Measurements from ENCODE around the gene NOS1. TPM values are rescaled to one million over a fixed set of nuclear protein-coding genes. Genes with fewer than 3 reads are reported as not detected.

NOS1 gene
- total RNA-seq, 1 donor from 2014 or later, result 0.21 TPM

- H3K4me1 ChIP-seq, result no peaks in the 10 kb centered on the region
- intact Hi-C loops (cut with DNase I), result no loop called here
- no peaks in the 10 kb centered on the region for H3K27me3 ChIP-seq
- TF ChIP-seq CTCF (IDR thresholded peaks at IDR 0.05), result no peak
- no peak for DNase-seq (ENCODE audit: low spot score in 2 of 2)
- H3K9me3 ChIP-seq, result peaks cover 0 to 9% of the 10 kb centered on the region in 2 donors
- no peak overlapping the region for H3K4me3 ChIP-seq
- peaks cover 53 to 85% of the 10 kb centered on the region in 2 donors for H3K36me3 ChIP-seq
- no peak overlapping the region for H3K27ac ChIP-seq
Measured at GRCh38 chr12:117178301-117178700, 183.1 kb downstream of the NOS1 start.

- intact Hi-C loops (cut with DNase I), result no loop called here
- Histone ChIP-seq H3K4me1 (no peaks in the 10 kb centered on the region), H3K4me3 (no peak overlapping the region), H3K27ac (no peak overlapping the region), H3K27me3 (no peaks in the 10 kb centered on the region), H3K9me3 (no peaks in the 10 kb centered on the region), H3K36me3 (peaks cover 76 to 97% of the 10 kb centered on the region in 2 donors)
- no peak for TF ChIP-seq CTCF (IDR thresholded peaks at IDR 0.05)
- no peak for DNase-seq (ENCODE audit: low spot score in 2 of 2)
Measured at GRCh38 chr12:117172168-117172567, 189.3 kb downstream of the NOS1 start.

- peaks cover 77 to 97% of the 10 kb centered on the region in 2 donors for H3K36me3 ChIP-seq
- no peak overlapping the region for H3K27ac ChIP-seq
Measured at GRCh38 chr12:117171499-117172162, 189.8 kb downstream of the NOS1 start.

GRCh38 chr12:117169548-117169947 lies 191.9 kb downstream of the NOS1 start:
- H3K36me3 ChIP-seq, result peaks cover 77 to 97% of the 10 kb centered on the region in 2 donors

More at GRCh38 chr12:117171499-117172162, 189.8 kb downstream of the NOS1 start:
- no peaks in the 10 kb centered on the region for H3K4me1 ChIP-seq
- no peak for TF ChIP-seq CTCF (IDR thresholded peaks at IDR 0.05)
- no peaks in the 10 kb centered on the region for H3K27me3 ChIP-seq
- intact Hi-C loops (cut with DNase I), result no loop called here
- H3K4me3 ChIP-seq, result no peak overlapping the region
- H3K9me3 ChIP-seq, result no peaks in the 10 kb centered on the region
- DNase-seq (ENCODE audit: low spot score in 2 of 2), result no peak

GRCh38 chr12:117168976-117169375 lies 192.4 kb downstream of the NOS1 start:
- H3K36me3 ChIP-seq, result peaks cover 75 to 97% of the 10 kb centered on the region in 2 donors
- no peaks in the 10 kb centered on the region for H3K9me3 ChIP-seq
- H3K4me1 ChIP-seq, result no peaks in the 10 kb centered on the region
- no peak for DNase-seq (ENCODE audit: low spot score in 2 of 2)
- TF ChIP-seq CTCF (IDR thresholded peaks at IDR 0.05), result no peak
- H3K4me3 ChIP-seq, result no peak overlapping the region
- no peaks in the 10 kb centered on the region for H3K27me3 ChIP-seq
- no peak overlapping the region for H3K27ac ChIP-seq
- intact Hi-C loops (cut with DNase I), result no loop called here

More at GRCh38 chr12:117169548-117169947, 191.9 kb downstream of the NOS1 start:
- TF ChIP-seq CTCF (IDR thresholded peaks at IDR 0.05), result no peak
- no peaks in the 10 kb centered on the region for H3K27me3 ChIP-seq
- no peaks in the 10 kb centered on the region for H3K4me1 ChIP-seq
- intact Hi-C loops (cut with DNase I), result no loop called here
- no peaks in the 10 kb centered on the region for H3K9me3 ChIP-seq
- H3K4me3 ChIP-seq, result no peak overlapping the region
- no peak for DNase-seq (ENCODE audit: low spot score in 2 of 2)
- no peak overlapping the region for H3K27ac ChIP-seq

All from ascending aorta (tissue), 2 donors.